Neural cell (in vitro differentiated cells): ENCODE data around the gene DISP3. TPM values are rescaled to one million over a fixed set of nuclear protein-coding genes. Genes with fewer than 3 reads are reported as not detected.

ENCODE experiments used
- H2AFZ ChIP-seq: fragments of 200-600, 300-800 bp; sonication (generic), shearing (Covaris generic); 2 replicates; pipeline ENCODE4 v1.6.0; 2014; ENCODE audit warnings: low read depth, mild to moderate bottlenecking, antibody characterized with exemption, low read length, moderate library complexity
- H3F3A ChIP-seq: fragments of 200-600 bp; shearing (Covaris generic); 2 replicates; pipeline ENCODE4 v1.6.1; 2016; ENCODE audit warnings: mild to moderate bottlenecking, moderate library complexity, mixed read lengths, antibody characterized with exemption, low read length; ENCODE audit not compliant: insufficient read depth, poor library complexity, severe bottlenecking
- H3K27ac ChIP-seq: fragments of 200-600, 300-800 bp; sonication (generic), shearing (Covaris generic); 2 replicates; pipeline ENCODE4 v1.5.1; 2014; ENCODE audit warnings: mild to moderate bottlenecking, low read length, moderate library complexity
- H3K27me3 ChIP-seq: fragments of 300-800, 200-600 bp; sonication (generic), shearing (Covaris generic); 2 replicates; pipeline ENCODE4 v1.6.0; 2014; ENCODE audit warnings: mild to moderate bottlenecking, low read depth, low read length, moderate library complexity; ENCODE audit not compliant: insufficient read depth
- H3K36me3 ChIP-seq: fragments of 300-800, 200-600 bp; sonication (generic), shearing (Covaris generic); 2 replicates; pipeline ENCODE4 v1.5.1; 2014; ENCODE audit warnings: mild to moderate bottlenecking, antibody characterized with exemption, low read length, moderate library complexity; ENCODE audit not compliant: insufficient read depth
- H3K4me2 ChIP-seq: fragments of 300-800, 200-600 bp; sonication (generic), shearing (Covaris generic); 2 replicates; pipeline ENCODE4 v1.6.0; 2014; ENCODE audit warnings: mild to moderate bottlenecking, low read length
- H3K4me3 ChIP-seq: fragments of 300-800, 200-600 bp; sonication (generic), shearing (Covaris generic); 2 replicates; pipeline ENCODE4 v1.5.1; 2014; ENCODE audit warnings: mild to moderate bottlenecking, low read length, moderate library complexity
- H3K79me2 ChIP-seq: fragments of 200-600 bp; shearing (Covaris generic); replicated peaks from 2 replicates; pipeline ENCODE4 v1.6.0; 2014; ENCODE audit warnings: mild to moderate bottlenecking, low read length, moderate library complexity; ENCODE audit not compliant: insufficient read depth
- H3K9ac ChIP-seq: fragments of 300-800, 200-600 bp; sonication (generic), shearing (Covaris generic); 2 replicates; pipeline ENCODE4 v1.6.1; 2016; ENCODE audit warnings: mild to moderate bottlenecking, low read length, mixed read lengths
- H3K9me2 ChIP-seq: fragments of 200-600 bp; shearing (Covaris generic); 2 replicates; pipeline ENCODE4 v1.6.1; 2016; ENCODE audit warnings: mild to moderate bottlenecking, low read length, mixed read lengths; ENCODE audit not compliant: insufficient read depth
- H3K9me3 ChIP-seq: fragments of 200-600, 300-800 bp; sonication (generic), shearing (Covaris generic); 2 replicates; pipeline ENCODE4 v1.6.1; 2016; ENCODE audit warnings: mild to moderate bottlenecking, mixed run types, low read length, moderate library complexity, mixed read lengths
- H4K20me1 ChIP-seq: fragments of 200-600 bp; shearing (Covaris generic); 2 replicates; pipeline ENCODE4 v1.6.1; 2016; ENCODE audit warnings: mild to moderate bottlenecking, mixed run types; ENCODE audit not compliant: insufficient read depth
- EP300 ChIP-seq: fragments of 450-650 bp; conservative IDR thresholded peaks from 2 replicates; pipeline ENCODE4 v1.6.1; 2014; ENCODE audit warnings: antibody characterized with exemption, mild to moderate bottlenecking, moderate library complexity; ENCODE audit not compliant: poor library complexity, severe bottlenecking
- EZH2 ChIP-seq: fragments of 200-600, 300-800 bp; shearing (Covaris generic), sonication (generic); IDR thresholded peaks from 2 replicates; pipeline ENCODE4 v1.6.1; 2014; ENCODE audit warnings: antibody characterized with exemption, low read length, borderline replicate concordance, mild to moderate bottlenecking; ENCODE audit not compliant: insufficient read depth, poor library complexity, severe bottlenecking
- MXI1 ChIP-seq: fragments of 450-650 bp; conservative IDR thresholded peaks from 2 replicates; pipeline ENCODE4 v1.6.1; 2014; ENCODE audit warnings: antibody characterized with exemption, mild to moderate bottlenecking; ENCODE audit not compliant: poor library complexity, severe bottlenecking
- POLR2AphosphoS5 ChIP-seq: IDR thresholded peaks from 2 replicates; pipeline ENCODE4 v1.6.1; 2012
- RAD21 ChIP-seq: fragments of 450-650 bp; conservative IDR thresholded peaks from 2 replicates; pipeline ENCODE4 v1.6.1; 2014; ENCODE audit warnings: antibody characterized with exemption, mild to moderate bottlenecking, moderate library complexity
- SMC3 ChIP-seq: fragments of 450-650 bp; conservative IDR thresholded peaks from 2 replicates; pipeline ENCODE4 v1.6.1; 2014; ENCODE audit warnings: antibody characterized with exemption, mild to moderate bottlenecking, moderate library complexity; ENCODE audit not compliant: poor library complexity
- TAF1 ChIP-seq: IDR thresholded peaks from 2 replicates; pipeline ENCODE4 v1.6.1; 2012; ENCODE audit warnings: low read depth
- polyA plus RNA-seq: library from polyadenylated mRNA; depleted of rRNA; stranded (reverse); fragments of >200 nt; gene quantifications from 2 replicates; pipeline ENCODE4 v1.2.3, GENCODE V29; 2014
- TF ChIP-seq, protein P1 (sequence below): IDR thresholded peaks from 2 replicates; pipeline ENCODE4 v1.6.1; 2012; ENCODE audit warnings: borderline replicate concordance
- TF ChIP-seq, protein P2 (sequence below): fragments of 450-650 bp; IDR thresholded peaks from 2 replicates; pipeline ENCODE4 v1.5.1; 2014; ENCODE audit warnings: antibody characterized with exemption, mild to moderate bottlenecking, moderate library complexity; ENCODE audit not compliant: poor library complexity, severe bottlenecking

Gene DISP3
- polyA plus RNA-seq, 1 donor from 2014 or later, result 14.9 TPM

DNA sequence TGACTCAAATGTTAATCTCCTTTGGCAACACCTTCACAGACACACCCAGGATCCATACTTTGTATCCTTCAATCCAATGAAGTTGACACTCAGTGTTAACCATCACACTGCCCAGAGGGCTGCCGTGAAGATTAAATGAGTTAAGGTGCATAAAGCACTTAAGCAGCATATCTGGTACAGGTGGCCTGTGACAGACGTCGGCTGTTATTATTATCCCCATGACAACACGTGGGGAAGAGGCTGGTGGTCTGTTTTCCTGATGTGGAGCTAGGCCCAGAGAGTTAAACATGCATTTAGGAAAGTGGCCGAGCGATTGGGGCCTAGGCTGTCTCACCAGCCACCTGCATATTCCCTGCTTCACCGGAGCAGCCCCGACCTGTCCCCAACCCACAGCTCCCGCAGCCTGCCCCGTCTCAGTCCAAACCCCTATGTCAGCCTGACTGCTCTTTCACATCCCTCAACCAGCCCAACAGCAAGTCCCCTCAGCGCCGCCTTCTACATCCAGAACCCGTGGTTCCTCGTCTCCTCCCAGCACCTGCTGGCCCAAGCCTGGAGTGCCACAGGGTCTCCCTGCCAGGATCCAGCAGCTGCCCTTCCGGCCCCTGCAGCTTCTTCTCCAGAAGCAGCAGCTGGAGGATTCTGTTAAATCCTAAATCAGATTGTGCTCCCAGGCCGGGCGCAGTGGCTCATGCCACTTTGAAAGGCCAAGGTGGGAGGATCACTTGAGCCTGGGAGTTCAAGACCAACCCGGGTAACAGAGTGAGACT is 97.3 kb downstream of the DISP3 start:
- Histone ChIP-seq H3K79me2 (no peaks in the 10 kb centered on the region), H3K9me3 (no peaks in the 10 kb centered on the region), H3K9me2 (no peaks in the 10 kb centered on the region), H3K27me3 (no peaks in the 10 kb centered on the region), H4K20me1 (no peaks in the 10 kb centered on the region), H3K9ac (no peak overlapping the region), H3K27ac (no peak overlapping the region), H3K36me3 (no peaks in the 10 kb centered on the region), H3K4me2 (no peak overlapping the region), H3K4me3 (no peak overlapping the region), H2AFZ (no peak overlapping the region), H3F3A (no peaks in the 10 kb centered on the region)
- TF ChIP-seq, protein P1, sequence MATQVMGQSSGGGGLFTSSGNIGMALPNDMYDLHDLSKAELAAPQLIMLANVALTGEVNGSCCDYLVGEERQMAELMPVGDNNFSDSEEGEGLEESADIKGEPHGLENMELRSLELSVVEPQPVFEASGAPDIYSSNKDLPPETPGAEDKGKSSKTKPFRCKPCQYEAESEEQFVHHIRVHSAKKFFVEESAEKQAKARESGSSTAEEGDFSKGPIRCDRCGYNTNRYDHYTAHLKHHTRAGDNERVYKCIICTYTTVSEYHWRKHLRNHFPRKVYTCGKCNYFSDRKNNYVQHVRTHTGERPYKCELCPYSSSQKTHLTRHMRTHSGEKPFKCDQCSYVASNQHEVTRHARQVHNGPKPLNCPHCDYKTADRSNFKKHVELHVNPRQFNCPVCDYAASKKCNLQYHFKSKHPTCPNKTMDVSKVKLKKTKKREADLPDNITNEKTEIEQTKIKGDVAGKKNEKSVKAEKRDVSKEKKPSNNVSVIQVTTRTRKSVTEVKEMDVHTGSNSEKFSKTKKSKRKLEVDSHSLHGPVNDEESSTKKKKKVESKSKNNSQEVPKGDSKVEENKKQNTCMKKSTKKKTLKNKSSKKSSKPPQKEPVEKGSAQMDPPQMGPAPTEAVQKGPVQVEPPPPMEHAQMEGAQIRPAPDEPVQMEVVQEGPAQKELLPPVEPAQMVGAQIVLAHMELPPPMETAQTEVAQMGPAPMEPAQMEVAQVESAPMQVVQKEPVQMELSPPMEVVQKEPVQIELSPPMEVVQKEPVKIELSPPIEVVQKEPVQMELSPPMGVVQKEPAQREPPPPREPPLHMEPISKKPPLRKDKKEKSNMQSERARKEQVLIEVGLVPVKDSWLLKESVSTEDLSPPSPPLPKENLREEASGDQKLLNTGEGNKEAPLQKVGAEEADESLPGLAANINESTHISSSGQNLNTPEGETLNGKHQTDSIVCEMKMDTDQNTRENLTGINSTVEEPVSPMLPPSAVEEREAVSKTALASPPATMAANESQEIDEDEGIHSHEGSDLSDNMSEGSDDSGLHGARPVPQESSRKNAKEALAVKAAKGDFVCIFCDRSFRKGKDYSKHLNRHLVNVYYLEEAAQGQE, result no peak
- TF ChIP-seq, protein P2, sequence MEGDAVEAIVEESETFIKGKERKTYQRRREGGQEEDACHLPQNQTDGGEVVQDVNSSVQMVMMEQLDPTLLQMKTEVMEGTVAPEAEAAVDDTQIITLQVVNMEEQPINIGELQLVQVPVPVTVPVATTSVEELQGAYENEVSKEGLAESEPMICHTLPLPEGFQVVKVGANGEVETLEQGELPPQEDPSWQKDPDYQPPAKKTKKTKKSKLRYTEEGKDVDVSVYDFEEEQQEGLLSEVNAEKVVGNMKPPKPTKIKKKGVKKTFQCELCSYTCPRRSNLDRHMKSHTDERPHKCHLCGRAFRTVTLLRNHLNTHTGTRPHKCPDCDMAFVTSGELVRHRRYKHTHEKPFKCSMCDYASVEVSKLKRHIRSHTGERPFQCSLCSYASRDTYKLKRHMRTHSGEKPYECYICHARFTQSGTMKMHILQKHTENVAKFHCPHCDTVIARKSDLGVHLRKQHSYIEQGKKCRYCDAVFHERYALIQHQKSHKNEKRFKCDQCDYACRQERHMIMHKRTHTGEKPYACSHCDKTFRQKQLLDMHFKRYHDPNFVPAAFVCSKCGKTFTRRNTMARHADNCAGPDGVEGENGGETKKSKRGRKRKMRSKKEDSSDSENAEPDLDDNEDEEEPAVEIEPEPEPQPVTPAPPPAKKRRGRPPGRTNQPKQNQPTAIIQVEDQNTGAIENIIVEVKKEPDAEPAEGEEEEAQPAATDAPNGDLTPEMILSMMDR, result no peak
- no peak for TF ChIP-seq RAD21
- TF ChIP-seq MXI1, result no peak
- no peak for TF ChIP-seq EP300
- no peak for TF ChIP-seq SMC3
- no peak for TF ChIP-seq POLR2AphosphoS5
- no peak for TF ChIP-seq TAF1
- no peak for TF ChIP-seq EZH2

DNA sequence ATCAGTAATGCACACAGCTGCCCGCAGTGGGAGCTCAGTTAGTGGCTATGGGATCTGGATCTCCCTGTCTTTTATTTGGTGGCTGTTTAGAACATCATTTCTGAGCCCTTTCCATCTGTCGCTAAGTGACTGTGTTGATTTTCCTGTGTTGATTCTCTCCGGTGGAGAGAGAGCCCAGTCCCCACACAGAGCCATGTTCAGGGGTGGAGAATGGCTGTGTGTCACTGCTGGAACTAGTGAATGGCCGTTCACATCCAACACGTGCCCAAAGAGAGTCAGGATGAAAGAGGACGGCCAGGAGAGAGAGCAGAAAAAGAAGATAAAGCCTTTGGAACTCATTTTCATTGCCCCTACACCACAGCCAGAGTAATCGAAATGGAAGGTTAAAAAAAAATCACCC is 99.0 kb downstream of the DISP3 start:
- Histone ChIP-seq H3K36me3 (no peaks in the 10 kb centered on the region), H3K27ac (no peak overlapping the region), H3K79me2 (no peaks in the 10 kb centered on the region), H2AFZ (no peak overlapping the region), H3K4me3 (no peak overlapping the region), H3K4me2 (no peak overlapping the region), H3K27me3 (no peaks in the 10 kb centered on the region), H3K9me3 (no peaks in the 10 kb centered on the region), H4K20me1 (no peaks in the 10 kb centered on the region), H3F3A (no peaks in the 10 kb centered on the region), H3K9ac (no peak overlapping the region), H3K9me2 (no peaks in the 10 kb centered on the region)
- TF ChIP-seq RAD21 (no peak), EP300 (no peak), EZH2 (no peak), MXI1 (no peak), TAF1 (no peak)
- TF ChIP-seq, protein P1, result no peak
- TF ChIP-seq, protein P2, result no peak
